Esophagus muscularis mucosa (tissue), 3 donors: ENCODE results near the gene ZFAND4.

Experiments used
- CTCF ChIP-seq, 3 experiments: fragments of 200-600 bp in 2 of 3; fragments of 450-650 bp in 1 of 3; sonication (generic) in 2 of 3; IDR thresholded peaks; one replicate each; pipeline ENCODE4 v1.5.1; 2017 to 2019; ENCODE audit warnings: antibody characterized with exemption in 3 of 3, mild to moderate bottlenecking in 2 of 3, moderate library complexity in 1 of 3
- EP300 ChIP-seq: sonication (generic); formaldehyde crosslinking; IDR thresholded peaks from one replicate; pipeline ENCODE4 v1.6.1; 2017; ENCODE audit warnings: antibody characterized with exemption

GRCh38 chr10:45640049-45640448, 32.5 kb downstream of the ZFAND4 start:
- no peak for TF ChIP-seq CTCF (IDR thresholded peaks at IDR 0.05)
- TF ChIP-seq EP300, result no peak
